NT2/D1 (cell line): ENCODE measurements around the gene KIAA0513.

ENCODE experiments used
- YY1 ChIP-seq: IDR thresholded peaks from 2 replicates; pipeline ENCODE4 v1.6.1; 2011; ENCODE audit not compliant: insufficient read length, insufficient read depth
- ZNF274 ChIP-seq: IDR thresholded peaks from 2 replicates; pipeline ENCODE4 v1.6.1; 2011; ENCODE audit warnings: mild to moderate bottlenecking, low read depth, low read length

GRCh38 chr16:85045077-85045476, 17.5 kb downstream of the KIAA0513 start:
- TF ChIP-seq YY1 (no peak), ZNF274 (no peak)
